ENCODE results near the gene TAF6L.
"Not testable (repeated sequence)": the region's sequence is repeated elsewhere in the genome, so short reads cannot be mapped to it uniquely, and the experiment has no call there.

TAF6L gene

DNA sequence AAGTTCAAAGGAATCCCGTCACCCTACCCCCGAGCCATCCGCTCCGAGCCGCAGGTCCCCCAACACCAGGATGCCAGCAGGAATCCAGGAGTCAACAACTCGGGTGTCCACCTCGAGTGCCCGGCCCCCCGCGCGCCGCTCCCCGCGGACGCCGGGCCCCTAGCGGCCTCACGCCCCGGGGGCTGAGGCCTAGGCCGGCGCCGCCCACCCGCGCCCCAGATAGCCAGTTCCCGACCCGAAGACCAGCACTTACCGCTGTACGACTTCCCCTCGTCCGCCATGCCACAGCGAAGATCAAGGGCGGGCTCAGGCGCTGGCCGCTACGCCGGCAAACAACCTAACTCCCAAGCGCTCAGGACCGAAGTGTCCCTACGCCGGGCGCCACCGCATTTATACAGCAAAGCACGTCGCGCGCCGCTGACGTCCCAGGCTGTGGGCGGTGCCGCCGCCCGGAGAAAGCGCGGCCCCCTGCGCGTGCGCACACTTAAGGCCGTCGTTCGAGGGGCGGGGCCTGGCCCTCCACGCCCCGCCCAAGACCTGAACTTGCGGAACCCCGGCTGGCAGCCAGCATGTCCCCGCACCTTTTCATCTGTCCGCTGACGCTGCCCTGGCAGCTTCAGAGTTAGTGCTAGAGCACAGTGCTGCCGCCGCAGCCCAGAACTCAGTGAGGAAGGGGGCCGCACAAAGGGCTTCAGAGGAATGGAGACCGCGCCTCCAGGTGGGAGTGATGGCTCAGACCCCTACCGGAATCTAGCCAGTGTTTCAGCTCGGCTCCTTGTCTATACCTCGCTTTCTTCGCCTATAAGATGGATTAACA, 34.1 kb downstream of the TAF6L start, which contains the start of gene NXF1:
TSS of gene NXF1 (minus strand) at position 365 of the 817 bp plus-strand sequence. CDS start at position 281, 84 bp downstream.
- peak; percentile 91 to 97 (median 92) for DNase-seq (ENCODE audit: low read depth in 4 of 4, low spot score in 1 of 4)

DNA sequence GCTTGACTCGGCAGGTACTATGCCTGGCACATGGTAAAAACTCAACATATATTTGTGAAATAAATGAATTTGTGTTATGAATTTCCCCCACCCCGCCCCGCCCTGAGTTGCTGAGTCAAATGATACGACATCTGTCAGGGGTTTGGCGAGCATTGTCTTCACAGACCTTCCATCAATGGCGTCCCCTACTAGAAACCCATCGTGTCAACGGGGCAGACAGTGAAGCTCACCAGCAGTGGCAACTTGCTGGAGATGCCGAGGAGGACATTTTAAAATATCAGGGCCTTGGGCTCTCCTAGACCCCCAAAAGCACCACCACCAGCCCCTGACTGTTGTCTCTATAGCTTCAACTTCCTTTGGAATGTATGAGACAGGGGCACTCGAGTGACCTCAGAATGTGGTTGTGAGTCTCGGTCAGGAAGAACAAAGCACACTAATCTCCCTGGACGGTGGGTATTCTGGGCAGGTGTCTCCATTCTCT, 34.8 kb downstream of the TAF6L start:
- DNase-seq (ENCODE audit: low read depth in 4 of 4, low spot score in 1 of 4) = no peak

DNA sequence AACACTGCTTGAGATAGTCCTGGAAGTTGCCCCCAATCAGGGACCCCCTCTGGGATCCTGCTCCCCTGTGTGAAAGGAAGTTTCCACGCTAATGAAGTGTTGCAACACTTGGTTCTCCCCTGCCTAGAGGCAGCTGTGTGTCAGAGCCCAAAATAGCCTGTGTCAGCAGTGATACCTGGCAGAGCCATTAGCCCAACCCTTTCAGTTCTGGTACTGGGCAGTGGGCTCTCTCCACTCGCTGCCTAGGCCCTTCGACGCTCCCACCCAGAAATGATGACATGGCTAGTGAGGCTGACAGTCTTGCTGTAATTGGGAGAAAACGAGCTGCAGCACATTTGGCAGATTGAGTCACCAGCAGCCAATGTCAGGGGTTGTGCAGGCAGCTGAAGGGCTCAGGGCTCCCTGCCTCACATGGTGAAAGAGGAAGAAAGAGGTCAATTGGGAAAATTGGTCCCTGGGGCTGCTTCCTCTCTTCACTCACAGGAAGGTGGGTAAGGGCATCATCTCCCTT, 35.5 kb downstream of the TAF6L start:
- DNase-seq (ENCODE audit: low read depth in 4 of 4, low spot score in 1 of 4) = no peak

DNA sequence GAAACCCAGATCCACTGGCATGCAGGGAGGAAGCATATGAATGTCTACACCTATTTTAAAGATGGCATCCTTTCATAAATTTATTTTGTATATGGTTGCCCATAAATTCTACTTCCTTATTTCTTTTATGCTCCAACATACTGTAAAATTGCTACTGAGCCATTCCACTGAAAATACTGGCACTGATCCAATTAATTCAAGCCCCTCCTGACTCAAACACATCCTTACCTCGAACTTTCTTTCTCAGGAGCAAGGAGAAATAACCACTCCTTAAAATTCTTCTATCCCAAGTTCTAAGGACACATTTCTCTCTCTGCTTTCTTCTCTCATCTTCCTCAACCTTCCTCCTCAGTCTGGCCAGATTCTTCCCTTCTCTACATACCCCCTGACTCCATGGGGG, 39.6 kb downstream of the TAF6L start:
- DNase-seq (ENCODE audit: low read depth in 4 of 4, low spot score in 1 of 4) = no peak

DNA sequence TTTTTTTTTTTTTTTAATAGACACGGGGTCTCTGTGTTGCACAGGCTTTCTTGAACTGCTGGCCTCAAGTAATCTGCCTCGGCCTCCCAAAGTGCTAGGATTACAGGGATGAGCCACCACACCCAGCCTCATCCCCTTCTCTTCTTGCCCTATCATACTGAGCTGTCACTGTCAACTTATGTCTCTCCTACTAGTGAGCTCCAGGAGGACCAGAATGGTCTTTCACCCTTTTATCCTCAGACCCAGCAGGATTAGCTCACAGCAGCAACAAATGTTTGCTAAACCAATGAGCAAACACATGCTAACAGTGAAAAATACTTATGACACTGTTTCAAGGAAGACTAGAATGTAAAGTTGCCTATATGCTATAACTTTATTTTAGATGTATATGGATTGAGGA, 40.5 kb downstream of the TAF6L start:
- no peak for DNase-seq (ENCODE audit: low read depth in 4 of 4, low spot score in 1 of 4)

DNA sequence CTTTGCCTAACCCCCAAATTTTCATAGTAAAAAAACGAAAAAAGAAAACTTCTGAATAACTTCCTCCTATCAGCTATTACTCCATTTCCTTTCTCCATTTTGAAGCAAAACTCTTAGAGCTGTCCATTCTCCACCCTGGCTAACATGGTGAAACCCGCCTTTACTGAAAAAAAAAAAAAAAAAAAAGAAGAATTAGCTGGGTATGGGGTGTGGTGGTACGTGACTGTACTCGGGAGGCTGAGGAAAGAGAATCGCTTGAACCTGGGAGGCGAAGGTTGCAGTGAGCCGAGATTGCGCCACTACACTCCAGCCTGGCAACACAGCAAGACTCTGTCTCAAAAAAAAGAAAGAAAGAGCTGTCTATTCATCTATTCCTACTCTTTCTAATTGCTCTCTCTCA, 45.4 kb downstream of the TAF6L start:
- no peak for DNase-seq (ENCODE audit: low read depth in 4 of 4, low spot score in 1 of 4)

DNA sequence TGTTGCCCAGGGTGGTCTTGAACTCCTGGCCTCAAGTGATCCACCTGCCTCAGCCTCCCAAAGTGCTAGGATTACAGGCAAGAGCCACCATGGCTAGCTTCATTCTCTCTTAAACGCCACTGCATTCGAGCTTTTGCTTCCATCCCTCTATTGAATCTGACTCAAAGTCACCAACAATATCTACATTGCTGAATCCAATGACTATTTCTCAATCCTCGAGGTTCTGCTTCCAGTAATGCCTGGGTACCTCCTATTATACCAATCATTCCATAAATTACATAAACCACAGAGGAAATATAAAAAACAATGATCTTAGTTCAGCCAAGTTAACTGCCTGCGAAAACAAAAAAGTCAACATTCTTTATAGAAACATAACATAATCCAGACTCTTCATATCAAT, 45.9 kb downstream of the TAF6L start:
- no peak for DNase-seq (ENCODE audit: low read depth in 4 of 4, low spot score in 1 of 4)

DNA sequence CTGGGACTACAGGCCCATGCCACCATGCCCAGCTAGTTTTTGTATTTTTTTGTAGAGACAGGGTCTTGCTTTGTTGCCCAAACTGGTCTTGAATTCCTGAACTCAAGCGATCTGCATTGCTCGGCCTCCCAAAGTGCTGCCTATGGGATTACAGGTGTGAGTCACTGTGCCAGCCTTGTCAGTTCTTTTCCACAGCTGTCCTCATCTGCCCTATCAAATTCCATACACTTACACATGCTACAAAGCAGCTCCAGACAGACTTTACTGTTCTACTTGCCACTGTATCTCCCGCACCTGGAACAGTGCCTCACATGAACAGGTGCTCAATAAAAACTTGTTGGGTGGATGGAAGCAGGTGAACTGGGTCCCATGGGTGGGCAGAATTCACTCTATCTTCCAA, 52.5 kb downstream of the TAF6L start:
- DNase-seq (ENCODE audit: low read depth in 4 of 4, low spot score in 1 of 4) = no peak

DNA sequence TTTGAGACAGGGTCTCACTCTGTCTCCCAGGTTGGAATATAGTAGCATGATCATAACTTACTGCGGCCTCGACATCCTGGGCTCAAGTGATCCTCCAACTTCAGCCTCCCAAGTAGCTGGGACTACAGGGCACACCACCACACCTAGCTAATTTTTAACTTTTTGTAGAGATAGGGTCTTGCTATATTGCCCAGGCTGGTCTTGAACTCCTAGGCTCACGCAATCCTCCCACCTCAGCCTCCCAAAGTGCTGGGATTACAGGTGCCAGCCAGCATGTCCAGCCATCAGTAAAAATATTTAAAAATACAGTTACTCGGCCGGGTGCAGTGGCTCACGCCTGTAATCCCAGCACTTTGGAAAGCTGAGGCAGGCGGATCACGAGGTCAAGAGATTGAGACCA, 56.9 kb downstream of the TAF6L start:
- not testable (repeated sequence) for DNase-seq (ENCODE audit: low read depth in 4 of 4, low spot score in 1 of 4)

DNA sequence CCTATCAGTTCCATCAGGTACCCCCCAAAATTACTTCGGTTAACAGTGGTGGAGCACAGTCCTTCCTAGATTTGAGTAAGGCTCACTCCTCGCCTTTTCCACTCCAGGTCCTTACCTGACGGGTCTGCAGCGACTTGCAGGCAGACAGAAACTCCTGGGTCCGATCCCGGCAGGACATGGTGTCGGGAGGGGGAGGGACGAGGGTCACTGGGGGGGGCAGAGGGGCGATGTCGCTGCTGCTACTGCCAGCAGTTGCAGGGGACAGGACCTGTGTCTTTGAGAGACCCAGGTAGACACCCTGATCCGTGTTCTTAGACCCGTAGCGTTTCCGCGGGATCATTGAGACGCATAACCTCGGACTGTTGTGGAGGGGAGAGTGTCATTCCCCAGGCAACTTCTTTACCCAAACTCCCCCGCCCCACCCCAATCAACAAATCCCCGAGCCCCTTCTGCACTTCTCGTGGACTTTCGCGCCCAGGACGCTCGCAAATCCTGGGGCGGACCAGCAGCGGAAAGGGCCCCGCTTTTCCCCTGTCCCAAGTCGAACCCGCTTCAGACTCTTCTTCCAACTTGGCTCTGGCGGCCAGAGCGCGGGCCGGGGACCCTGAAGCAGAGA, 59.8 kb downstream of the TAF6L start:
- DNase-seq (ENCODE audit: low read depth in 4 of 4, low spot score in 1 of 4) = no peak

DNA sequence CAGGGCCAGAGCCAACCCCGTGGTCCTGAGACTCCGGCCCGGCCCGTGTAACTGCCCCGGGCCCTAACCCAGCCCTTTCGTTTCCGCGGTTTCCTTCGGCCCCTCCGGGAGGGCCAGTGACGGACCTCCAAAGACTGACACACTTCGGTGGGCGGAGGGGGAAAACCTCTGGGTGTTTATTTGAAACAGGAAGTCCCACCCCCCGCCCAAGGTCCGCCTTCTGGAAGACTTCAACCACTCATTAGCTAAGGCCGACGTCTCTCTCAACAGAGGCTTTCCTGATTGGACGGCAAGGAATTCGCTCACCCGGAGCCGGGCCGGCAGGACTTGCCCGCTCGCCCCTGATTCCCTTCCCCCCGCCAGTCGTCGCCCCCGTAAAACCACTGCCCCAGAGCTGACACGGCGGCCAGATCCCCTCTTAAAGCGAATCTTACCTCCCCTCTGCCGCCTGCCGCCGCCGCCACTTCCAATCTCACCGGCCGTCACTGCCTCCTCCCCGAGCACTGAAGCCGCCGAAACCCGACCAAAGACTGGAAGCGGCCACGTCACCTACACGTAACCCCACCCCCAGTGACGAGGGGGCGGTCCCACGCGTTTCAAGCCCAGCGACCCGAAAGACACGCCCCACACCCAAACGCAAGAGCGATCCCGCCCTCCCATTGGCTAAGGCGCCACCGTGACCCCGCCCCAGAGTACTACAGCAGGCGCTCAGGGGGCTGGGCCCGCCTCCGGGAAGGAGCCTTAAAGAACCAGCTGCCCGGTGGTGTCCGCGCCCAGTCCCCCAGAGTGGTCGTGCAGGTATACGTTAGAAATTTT, 60.5 kb downstream of the TAF6L start, which contains the start of gene STX5:
TSS of gene STX5 (minus strand) at position 532 of the 816 bp plus-strand sequence. CDS start 808 bp downstream, outside the sequence.
- DNase-seq (ENCODE audit: low read depth in 4 of 4, low spot score in 1 of 4) = peak; percentile 98 to 100 (median 99)

DNA sequence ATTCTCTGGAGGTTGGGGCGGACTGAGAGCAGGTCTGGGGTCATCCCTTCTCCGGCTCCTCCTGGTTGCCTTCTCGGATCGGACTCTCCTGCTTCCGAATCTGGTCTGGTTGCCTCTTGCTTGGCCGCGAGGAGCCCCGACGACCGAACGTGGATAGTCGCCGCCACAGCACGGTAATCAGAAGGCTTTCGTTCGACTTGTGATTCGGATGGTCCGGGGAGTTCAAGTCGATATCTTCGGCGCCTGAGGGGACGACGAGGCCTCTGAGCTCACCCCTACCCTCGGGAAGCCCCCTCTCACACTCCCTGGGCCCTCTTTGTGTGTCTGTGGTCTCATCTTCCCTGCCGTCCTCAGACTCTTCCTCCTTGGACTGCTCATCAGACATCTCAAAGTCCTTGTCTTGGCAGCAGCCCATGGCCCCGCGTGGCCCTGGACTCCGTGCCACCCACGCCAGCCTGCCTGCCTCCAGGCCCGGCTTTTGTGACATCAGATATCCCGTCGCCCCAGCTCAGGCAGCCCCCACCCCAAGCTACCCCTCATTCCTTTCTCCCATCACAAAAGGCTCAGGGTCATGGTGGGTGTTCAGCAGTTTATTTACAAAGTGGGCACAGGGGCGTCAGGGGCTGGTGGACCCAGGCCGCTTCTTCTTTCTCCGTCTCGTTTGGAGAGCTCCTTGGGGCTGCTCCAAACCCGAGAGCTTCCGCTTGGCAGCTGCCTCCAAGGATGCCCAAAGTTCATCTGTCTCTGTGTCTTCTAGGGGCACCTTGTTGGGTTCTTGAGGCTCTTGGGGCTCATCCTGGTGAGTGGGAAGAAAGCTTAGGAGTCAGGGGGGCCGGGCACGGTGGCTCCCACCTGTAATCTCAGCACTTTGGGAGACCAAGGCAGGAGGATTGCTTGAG, 61.4 kb downstream of the TAF6L start, which contains the start of gene TEX54:
TSS of gene TEX54 (minus strand) at position 506 of the 899 bp plus-strand sequence.
- no peak for DNase-seq (ENCODE audit: low read depth in 4 of 4, low spot score in 1 of 4)

DNA sequence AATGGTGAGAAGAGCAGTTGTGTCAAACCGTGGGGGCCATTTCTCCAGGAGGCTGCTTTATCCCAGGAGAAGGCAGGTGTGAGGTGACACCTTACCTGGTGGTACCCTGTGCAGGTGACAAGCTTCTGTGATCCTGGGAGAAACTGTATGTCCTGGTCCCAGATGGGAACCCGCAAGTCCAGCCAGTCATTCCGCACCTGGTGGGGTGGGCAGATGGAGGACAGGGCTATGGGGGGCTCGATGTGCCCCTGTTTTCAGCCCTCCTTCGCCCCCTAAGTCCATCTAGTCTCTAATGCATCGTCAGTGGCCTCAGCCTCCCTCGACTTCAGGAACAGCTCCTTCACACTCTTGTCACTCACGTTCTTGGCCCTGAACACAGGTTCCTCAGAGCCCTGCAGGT, 64.1 kb downstream of the TAF6L start:
- DNase-seq (ENCODE audit: low read depth in 4 of 4, low spot score in 1 of 4) = no peak
